ENCODE results near the gene HDAC9.

DNA sequence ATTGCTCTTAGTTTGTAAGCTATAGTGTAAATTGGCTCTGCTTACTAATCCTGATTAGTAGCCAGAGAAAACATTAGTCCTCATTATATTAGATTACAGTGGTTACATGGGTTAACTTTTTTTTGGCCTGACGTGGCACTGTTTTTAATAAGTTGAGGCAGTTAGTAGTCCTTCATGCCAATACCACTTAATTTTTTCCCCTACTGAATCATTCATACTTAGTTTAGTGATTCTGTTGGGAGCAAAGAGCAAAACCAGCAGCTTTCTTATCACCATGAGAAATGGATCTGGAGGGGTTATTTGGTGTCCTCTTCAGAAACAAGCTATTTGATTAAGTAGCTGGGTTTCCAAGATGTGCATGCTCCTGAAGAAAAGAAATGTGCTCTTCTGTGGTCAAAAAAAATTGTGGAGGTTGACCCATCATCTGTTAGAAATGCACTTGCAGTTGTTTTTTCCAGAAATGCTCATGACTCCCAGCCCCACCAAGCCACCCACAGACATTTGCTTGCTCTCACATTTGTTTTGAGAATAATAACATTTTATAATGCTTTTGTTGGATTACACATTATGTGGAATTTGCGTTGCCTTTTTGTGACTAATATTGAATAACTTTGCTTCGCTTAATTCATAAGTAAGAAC is 258.5 kb downstream of the HDAC9 start:
- TF ChIP-seq POLR2A (IDR thresholded peaks at IDR 0.05; ENCODE audit: low read length) (no peak), GATA1 (IDR thresholded peaks at IDR 0.05; ENCODE audit: low read depth, low read length) (no peak)

Data from erythroblast (primary cell).